Caco-2 (cell line): Measurements from ENCODE around the gene SLC1A1. TPM values are rescaled to one million over a fixed set of nuclear protein-coding genes. Genes with fewer than 3 reads are reported as not detected.

Source experiments
- BruUV-seq: library from RNA; stranded (reverse); fragments of 400-500 nt; replicated peaks from 2 replicates; lab custom pipeline; 2021; lab: Mats Ljungman, UMichigan
- CTCF ChIA-PET: fragments of 300-600 bp; sonication (Branson Sonifier 250); formaldehyde crosslinking; loops from one replicate; lab custom pipeline; 2022; ENCODE audit warnings: antibody characterized with exemption; lab: Charles Lee
- POLR2A ChIA-PET: fragments of 300-600 bp; sonication (Branson Sonifier 250); formaldehyde crosslinking; loops from one replicate; lab custom pipeline; 2022; ENCODE audit warnings: antibody characterized with exemption; lab: Charles Lee
- DNase-seq, 2 experiments: peaks; one replicate each; pipeline versions ENCODE4 v3.0.0 to v3.0.0-alpha.2; 2020 to 2022
- H3K27me3 ChIP-seq: replicated peaks from 2 replicates; pipeline ENCODE4 v1.6.0; 2011; ENCODE audit warnings: low read length; ENCODE audit not compliant: control insufficient read depth, insufficient read depth
- H3K36me3 ChIP-seq: 2 replicates; pipeline ENCODE4 v1.5.1; 2011; ENCODE audit warnings: low read length; ENCODE audit not compliant: control insufficient read depth, insufficient read depth
- H3K4me1 ChIP-seq: fragments of 250-450 bp; sonication (Bioruptor Pico); 2 replicates; pipeline ENCODE4 v1.5.1; 2020; ENCODE audit warnings: mild to moderate bottlenecking
- H3K4me3 ChIP-seq: 2 replicates; pipeline ENCODE4 v1.5.1; 2011; ENCODE audit warnings: low read depth, mild to moderate bottlenecking, control low read depth, low read length
- H3K9me3 ChIP-seq: fragments of 250-450 bp; sonication (Bioruptor Pico); 2 replicates; pipeline ENCODE4 v1.5.1; 2020; ENCODE audit warnings: mild to moderate bottlenecking, moderate library complexity
- H3K27ac Mint-ChIP-seq: one replicate; pipeline ENCODE4 v1.8.0; 2022; ENCODE audit warnings: mixed read lengths; ENCODE audit not compliant: unreplicated experiment
- H3K27me3 Mint-ChIP-seq: one replicate; pipeline ENCODE4 v1.8.0; 2022; ENCODE audit warnings: mixed read lengths; ENCODE audit not compliant: insufficient read depth, unreplicated experiment
- H3K36me3 Mint-ChIP-seq: one replicate; pipeline ENCODE4 v1.8.0; 2022; ENCODE audit warnings: mild to moderate bottlenecking, mixed read lengths; ENCODE audit not compliant: insufficient read depth, unreplicated experiment
- H3K4me1 Mint-ChIP-seq: one replicate; pipeline ENCODE4 v1.8.0; 2022; ENCODE audit warnings: low read depth, mixed read lengths; ENCODE audit not compliant: unreplicated experiment
- H3K4me3 Mint-ChIP-seq: one replicate; pipeline ENCODE4 v1.8.0; 2022; ENCODE audit warnings: mild to moderate bottlenecking, moderate library complexity, mixed read lengths; ENCODE audit not compliant: unreplicated experiment
- H3K9me3 Mint-ChIP-seq: one replicate; pipeline ENCODE4 v1.8.0; 2022; ENCODE audit warnings: mixed read lengths; ENCODE audit not compliant: unreplicated experiment
- intact Hi-C: fragments of 100-400 bp; cut with micrococcal nuclease; formaldehyde crosslinking; loops from one replicate; pipeline ENCODE4 v1.10.0; 2022; ENCODE audit not compliant: unreplicated experiment
- total RNA-seq: library from RNA; stranded (reverse); gene quantifications from 2 replicates; pipeline ENCODE4 v1.2.3, GENCODE V29; 2022
- TF ChIP-seq, protein P1 (sequence below), 2 experiments: fragments of 200-600 bp in 1 of 2; IDR thresholded peaks; 1 replicate in 1 of 2; 2 replicates in 1 of 2; pipeline versions ENCODE4 v1.5.1 to v1.8.0; 2011 to 2022; ENCODE audit warnings: antibody characterized with exemption in 1 of 2, control low read depth in 1 of 2, inconsistent platforms in 1 of 2, low read depth in 1 of 2, low read length in 1 of 2, mild to moderate bottlenecking in 1 of 2, moderate library complexity in 1 of 2; ENCODE audit not compliant: insufficient read depth in 1 of 2, severe bottlenecking in 1 of 2, unreplicated experiment in 1 of 2

SLC1A1 gene
- total RNA-seq, 1 experiment from 2014 or later: 53.1 TPM

DNA sequence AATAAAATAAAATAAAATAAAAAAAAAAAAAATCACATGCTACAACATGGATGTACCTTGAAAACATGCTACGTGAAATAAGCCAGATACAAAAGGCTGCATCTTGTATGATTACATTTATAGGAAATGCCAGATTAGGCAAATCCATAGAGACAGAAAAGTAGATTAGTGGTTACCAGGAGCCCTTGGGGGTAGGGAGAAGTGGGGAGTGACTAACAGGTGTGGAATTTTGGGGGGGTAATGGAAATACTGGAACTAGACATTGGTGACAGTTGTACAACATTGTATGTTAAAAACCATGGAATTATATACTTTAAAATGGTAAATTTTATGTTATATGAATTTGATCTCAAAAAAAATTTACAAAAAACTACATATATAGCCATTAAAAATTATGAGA, 47.3 kb downstream of the SLC1A1 start:
- no peak overlapping the region for H3K27ac Mint-ChIP-seq
- H3K9me3 Mint-ChIP-seq: peaks cover 10% of the 10 kb centered on the region
- H3K36me3 Mint-ChIP-seq: peaks cover 11% of the 10 kb centered on the region
- TF ChIP-seq, protein P1, sequence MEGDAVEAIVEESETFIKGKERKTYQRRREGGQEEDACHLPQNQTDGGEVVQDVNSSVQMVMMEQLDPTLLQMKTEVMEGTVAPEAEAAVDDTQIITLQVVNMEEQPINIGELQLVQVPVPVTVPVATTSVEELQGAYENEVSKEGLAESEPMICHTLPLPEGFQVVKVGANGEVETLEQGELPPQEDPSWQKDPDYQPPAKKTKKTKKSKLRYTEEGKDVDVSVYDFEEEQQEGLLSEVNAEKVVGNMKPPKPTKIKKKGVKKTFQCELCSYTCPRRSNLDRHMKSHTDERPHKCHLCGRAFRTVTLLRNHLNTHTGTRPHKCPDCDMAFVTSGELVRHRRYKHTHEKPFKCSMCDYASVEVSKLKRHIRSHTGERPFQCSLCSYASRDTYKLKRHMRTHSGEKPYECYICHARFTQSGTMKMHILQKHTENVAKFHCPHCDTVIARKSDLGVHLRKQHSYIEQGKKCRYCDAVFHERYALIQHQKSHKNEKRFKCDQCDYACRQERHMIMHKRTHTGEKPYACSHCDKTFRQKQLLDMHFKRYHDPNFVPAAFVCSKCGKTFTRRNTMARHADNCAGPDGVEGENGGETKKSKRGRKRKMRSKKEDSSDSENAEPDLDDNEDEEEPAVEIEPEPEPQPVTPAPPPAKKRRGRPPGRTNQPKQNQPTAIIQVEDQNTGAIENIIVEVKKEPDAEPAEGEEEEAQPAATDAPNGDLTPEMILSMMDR (IDR thresholded peaks at IDR 0.05; ENCODE audit: insufficient read depth in 1 of 2, low read depth in 1 of 2, low read length in 1 of 2, severe bottlenecking in 1 of 2, unreplicated experiment in 1 of 2): no peak
- no peaks in the 10 kb centered on the region for H3K27me3 Mint-ChIP-seq
- ChIA-PET CTCF (no interaction called here), POLR2A (no interaction called here)
- DNase-seq: no peak
- no peak overlapping the region for H3K4me3 Mint-ChIP-seq
- H3K9me3 ChIP-seq: no peaks in the 10 kb centered on the region
- no peaks in the 10 kb centered on the region for H3K36me3 ChIP-seq
- peaks cover 39% of the 10 kb centered on the region for H3K4me1 ChIP-seq
- H3K4me1 Mint-ChIP-seq: peaks cover 25% of the 10 kb centered on the region
- BruUV-seq: no TSS peak
- no peak overlapping the region for H3K4me3 ChIP-seq
- intact Hi-C loops: no loop called here
- H3K27me3 ChIP-seq: no peaks in the 10 kb centered on the region

- Mint-ChIP-seq H3K4me1 (peaks cover 30% of the 10 kb centered on the region), H3K9me3 (peaks cover 9% of the 10 kb centered on the region), H3K27ac (no peak overlapping the region), H3K27me3 (no peaks in the 10 kb centered on the region), H3K36me3 (peaks cover 8% of the 10 kb centered on the region), H3K4me3 (no peak overlapping the region)
- no TSS peak for BruUV-seq
- CTCF ChIA-PET: interaction anchor here (0.8 kb wide), 1 partner anchor 151 kb away, joined by 3 read pairs; no protein-coding TSS in a partner anchor
- TF ChIP-seq, protein P1 (IDR thresholded peaks at IDR 0.05; ENCODE audit: insufficient read depth in 1 of 2, low read depth in 1 of 2, low read length in 1 of 2, severe bottlenecking in 1 of 2, unreplicated experiment in 1 of 2): no peak
- Histone ChIP-seq H3K9me3 (no peaks in the 10 kb centered on the region), H3K36me3 (no peaks in the 10 kb centered on the region), H3K4me1 (peaks cover 41% of the 10 kb centered on the region), H3K4me3 (no peak overlapping the region), H3K27me3 (no peaks in the 10 kb centered on the region)
- peak; percentile 6 to 41 for DNase-seq
- POLR2A ChIA-PET: no interaction called here
- intact Hi-C loops: no loop called here
Measured at GRCh38 chr9:4538107-4538506, 47.8 kb downstream of the SLC1A1 start.

GRCh38 chr9:4538621-4539020, 48.4 kb downstream of the SLC1A1 start:
- no peak for DNase-seq
- ChIA-PET POLR2A (no interaction called here), CTCF (interaction anchor here (0.8 kb wide), 1 partner anchor 152 kb away, joined by 3 read pairs; no protein-coding TSS in a partner anchor)
- no peaks in the 10 kb centered on the region for H3K27me3 Mint-ChIP-seq
- H3K27me3 ChIP-seq: no peaks in the 10 kb centered on the region
- H3K36me3 Mint-ChIP-seq: peaks cover 5% of the 10 kb centered on the region
- no peak overlapping the region for H3K27ac Mint-ChIP-seq
- peaks cover 7% of the 10 kb centered on the region for H3K9me3 Mint-ChIP-seq
- no TSS peak for BruUV-seq
- H3K4me1 Mint-ChIP-seq: peaks cover 32% of the 10 kb centered on the region
- no peaks in the 10 kb centered on the region for H3K9me3 ChIP-seq
- H3K4me3 Mint-ChIP-seq: no peak overlapping the region
- H3K36me3 ChIP-seq: no peaks in the 10 kb centered on the region
- TF ChIP-seq, protein P1 (IDR thresholded peaks at IDR 0.05; ENCODE audit: insufficient read depth in 1 of 2, low read depth in 1 of 2, low read length in 1 of 2, severe bottlenecking in 1 of 2, unreplicated experiment in 1 of 2): no peak
- H3K4me3 ChIP-seq: no peak overlapping the region
- H3K4me1 ChIP-seq: peaks cover 41% of the 10 kb centered on the region
- intact Hi-C loops: no loop called here
